ENCODE measurements around the gene KCNA2.

The KCNA2 gene

DNA sequence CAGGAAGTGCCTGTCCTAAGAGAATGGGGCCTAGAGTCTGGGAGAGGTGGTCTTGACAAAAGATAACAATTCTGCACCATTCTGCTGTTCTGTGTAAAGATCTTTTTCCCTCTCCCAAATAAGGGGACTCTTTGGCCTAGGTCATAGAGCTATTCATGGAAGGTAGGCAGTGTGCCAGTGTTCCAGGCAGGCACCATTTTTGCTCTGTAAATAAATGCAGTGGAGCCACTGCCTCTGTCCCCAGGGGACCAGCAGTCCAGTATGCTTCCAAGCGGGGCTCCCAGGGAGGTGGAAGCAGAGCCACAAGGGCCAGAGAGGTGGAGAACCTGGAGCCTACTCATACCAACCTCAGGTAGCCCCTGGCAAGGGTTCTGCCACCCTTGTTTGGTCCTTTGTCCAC, 25.9 kb downstream of the KCNA2 start:
- no peaks in the 10 kb centered on the region for H3K4me1 Mint-ChIP-seq (ENCODE audit: low read depth)
- DNase-seq, result no peak
- H3K27ac Mint-ChIP-seq, result no peak overlapping the region
- H3K9me3 Mint-ChIP-seq, result no peaks in the 10 kb centered on the region
- peaks cover 10% of the 10 kb centered on the region for H3K27me3 Mint-ChIP-seq
- H3K36me3 Mint-ChIP-seq (ENCODE audit: low read depth), result no peaks in the 10 kb centered on the region
- no peak overlapping the region for H3K4me3 Mint-ChIP-seq

- H3K27me3 Mint-ChIP-seq, result peaks cover 10% of the 10 kb centered on the region
- no peak overlapping the region for H3K4me3 Mint-ChIP-seq
- DNase-seq, result no peak
- H3K27ac Mint-ChIP-seq, result no peak overlapping the region
- H3K9me3 Mint-ChIP-seq, result no peaks in the 10 kb centered on the region
- no peaks in the 10 kb centered on the region for H3K36me3 Mint-ChIP-seq (ENCODE audit: low read depth)
- no peaks in the 10 kb centered on the region for H3K4me1 Mint-ChIP-seq (ENCODE audit: low read depth)
These were observed 26.7 kb downstream of the KCNA2 start for GRCh38 chr1:110579460-110579859.

- Mint-ChIP-seq H3K36me3 (ENCODE audit: low read depth) (no peaks in the 10 kb centered on the region), H3K9me3 (no peaks in the 10 kb centered on the region), H3K4me1 (ENCODE audit: low read depth) (no peaks in the 10 kb centered on the region), H3K27ac (no peak overlapping the region), H3K4me3 (no peak overlapping the region), H3K27me3 (peaks cover 10% of the 10 kb centered on the region)
- DNase-seq, result no peak
These were observed 29.7 kb downstream of the KCNA2 start for GRCh38 chr1:110576441-110576840.

DNA sequence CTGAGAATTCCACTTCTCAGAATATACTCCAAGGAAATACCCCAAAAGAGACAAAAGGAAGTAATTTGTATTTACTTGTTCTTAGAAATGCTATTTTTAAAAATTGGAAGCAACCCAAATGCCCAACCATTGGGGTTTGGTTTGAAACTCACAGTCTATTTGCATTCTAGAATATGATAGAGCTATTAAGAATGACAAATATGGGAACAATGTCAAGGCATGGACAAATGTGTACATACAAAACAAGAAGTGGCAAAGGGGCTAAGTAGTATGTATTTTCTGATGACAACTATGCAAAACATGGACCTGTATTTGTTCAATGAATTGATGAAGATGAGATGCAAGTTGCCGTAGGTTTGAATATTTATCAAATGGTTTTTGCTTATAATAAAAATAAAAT, 32.8 kb downstream of the KCNA2 start:
- DNase-seq, result no peak
- peaks cover 17% of the 10 kb centered on the region for H3K27me3 Mint-ChIP-seq
- H3K9me3 Mint-ChIP-seq, result no peaks in the 10 kb centered on the region
- no peaks in the 10 kb centered on the region for H3K36me3 Mint-ChIP-seq (ENCODE audit: low read depth)
- H3K27ac Mint-ChIP-seq, result no peak overlapping the region
- H3K4me1 Mint-ChIP-seq (ENCODE audit: low read depth), result no peaks in the 10 kb centered on the region
- H3K4me3 Mint-ChIP-seq, result no peak overlapping the region

GRCh38 chr1:110572751-110573150, 33.4 kb downstream of the KCNA2 start:
- Mint-ChIP-seq H3K27ac (no peak overlapping the region), H3K4me1 (ENCODE audit: low read depth) (no peaks in the 10 kb centered on the region), H3K4me3 (no peak overlapping the region), H3K9me3 (no peaks in the 10 kb centered on the region), H3K27me3 (peaks cover 19% of the 10 kb centered on the region), H3K36me3 (ENCODE audit: low read depth) (no peaks in the 10 kb centered on the region)
- DNase-seq, result no peak

DNA sequence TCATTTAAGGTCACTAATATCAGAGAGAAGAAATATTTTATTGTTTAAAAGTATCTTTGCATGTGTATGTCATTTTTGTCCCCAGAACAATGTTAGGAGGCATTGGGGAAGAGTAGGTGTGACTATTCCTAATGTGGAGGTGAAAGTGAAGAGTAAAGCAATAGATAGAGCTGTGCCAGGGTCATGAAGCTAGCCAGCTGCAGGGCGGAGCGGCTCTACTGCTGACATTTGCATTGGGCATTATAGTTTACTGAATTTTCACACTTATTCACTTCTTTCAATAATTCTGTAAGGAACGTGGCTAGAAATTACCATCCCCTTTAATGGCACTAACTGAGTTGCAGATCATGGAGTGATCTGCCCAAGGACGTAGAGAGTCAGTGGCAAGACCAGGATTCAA, 35.3 kb downstream of the KCNA2 start:
- Mint-ChIP-seq H3K9me3 (no peaks in the 10 kb centered on the region), H3K4me1 (ENCODE audit: low read depth) (no peaks in the 10 kb centered on the region), H3K36me3 (ENCODE audit: low read depth) (no peaks in the 10 kb centered on the region), H3K27me3 (peaks cover 19% of the 10 kb centered on the region), H3K4me3 (no peak overlapping the region), H3K27ac (no peak overlapping the region)
- no peak for DNase-seq

GRCh38 chr1:110570307-110570706, 35.9 kb downstream of the KCNA2 start:
- Mint-ChIP-seq H3K4me3 (no peak overlapping the region), H3K36me3 (ENCODE audit: low read depth) (no peaks in the 10 kb centered on the region), H3K27me3 (peaks cover 19% of the 10 kb centered on the region), H3K4me1 (ENCODE audit: low read depth) (no peaks in the 10 kb centered on the region), H3K9me3 (no peaks in the 10 kb centered on the region), H3K27ac (no peak overlapping the region)
- no peak for DNase-seq

DNA sequence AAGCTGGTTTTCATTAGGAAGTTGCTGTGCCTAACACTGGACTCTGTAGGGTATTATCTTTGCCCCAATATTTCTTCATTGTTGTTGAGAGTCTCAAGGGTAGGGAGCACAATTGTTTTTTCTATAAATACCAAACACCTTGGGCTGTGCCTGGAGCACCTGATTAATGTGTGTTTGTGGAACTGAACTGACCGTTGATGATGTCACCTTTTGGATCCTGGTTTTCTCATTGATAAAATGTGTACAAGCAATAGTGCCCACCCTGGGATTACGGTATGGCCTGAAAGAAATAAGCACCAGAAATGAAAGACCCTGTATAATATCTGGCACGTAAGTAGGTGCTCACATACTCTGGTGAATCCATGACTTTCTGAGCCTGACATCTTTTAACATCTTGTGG, 39.3 kb downstream of the KCNA2 start:
- Mint-ChIP-seq H3K36me3 (ENCODE audit: low read depth) (no peaks in the 10 kb centered on the region), H3K27me3 (peaks cover 19% of the 10 kb centered on the region), H3K27ac (no peak overlapping the region), H3K4me3 (no peak overlapping the region), H3K4me1 (ENCODE audit: low read depth) (no peaks in the 10 kb centered on the region), H3K9me3 (no peaks in the 10 kb centered on the region)
- no peak for DNase-seq

DNA sequence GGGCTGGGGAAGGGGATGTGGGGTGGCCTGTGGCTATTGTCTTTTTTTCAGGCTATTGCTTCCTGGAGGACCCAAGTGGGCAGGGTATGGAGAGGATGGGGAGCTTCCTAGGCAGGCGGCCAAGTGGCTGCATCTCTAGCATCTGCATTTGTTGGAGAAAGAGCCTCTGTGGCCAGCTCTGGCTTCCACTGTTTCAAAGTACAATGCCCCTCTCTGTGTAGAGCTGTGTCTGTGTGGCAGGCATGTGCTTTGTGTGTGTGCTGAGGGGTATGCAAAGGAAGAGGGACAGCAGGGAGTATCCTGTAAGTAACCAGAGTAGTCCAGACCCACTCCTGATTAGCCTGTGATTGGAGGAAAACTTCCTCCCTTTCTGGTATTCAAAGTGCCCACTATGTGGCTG, 40.6 kb downstream of the KCNA2 start:
- Mint-ChIP-seq H3K36me3 (ENCODE audit: low read depth) (no peaks in the 10 kb centered on the region), H3K9me3 (no peaks in the 10 kb centered on the region), H3K27ac (no peak overlapping the region), H3K4me1 (ENCODE audit: low read depth) (no peaks in the 10 kb centered on the region), H3K4me3 (no peak overlapping the region), H3K27me3 (peaks cover 13% of the 10 kb centered on the region)
- DNase-seq, result no peak

DNA sequence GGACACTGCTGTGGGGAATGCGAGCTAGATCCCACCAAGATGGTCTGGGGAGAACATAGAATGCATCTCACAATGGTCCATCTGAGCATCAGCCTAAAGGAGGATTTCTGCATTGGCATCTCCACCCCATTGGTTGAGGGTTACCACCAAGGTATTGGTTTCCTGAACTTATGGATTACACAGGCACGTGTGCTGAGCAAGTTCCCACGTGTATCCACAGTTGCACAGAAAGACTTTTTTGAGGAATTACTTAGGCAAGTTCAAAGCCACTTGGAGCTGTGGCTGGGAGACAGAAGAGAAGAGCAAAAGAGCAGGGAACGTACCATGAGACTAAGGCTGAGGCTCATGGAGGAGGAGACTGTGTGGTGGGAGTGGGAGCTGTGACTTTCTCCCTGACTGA, 43.1 kb downstream of the KCNA2 start:
- no peak overlapping the region for H3K27ac Mint-ChIP-seq
- H3K27me3 Mint-ChIP-seq, result peaks cover 17% of the 10 kb centered on the region
- no peak overlapping the region for H3K4me3 Mint-ChIP-seq
- no peak for DNase-seq
- no peaks in the 10 kb centered on the region for H3K36me3 Mint-ChIP-seq (ENCODE audit: low read depth)
- no peaks in the 10 kb centered on the region for H3K4me1 Mint-ChIP-seq (ENCODE audit: low read depth)
- no peaks in the 10 kb centered on the region for H3K9me3 Mint-ChIP-seq

GRCh38 chr1:110561596-110561995, 44.6 kb downstream of the KCNA2 start:
- H3K27ac Mint-ChIP-seq, result no peak overlapping the region
- no peak overlapping the region for H3K4me3 Mint-ChIP-seq
- no peaks in the 10 kb centered on the region for H3K4me1 Mint-ChIP-seq (ENCODE audit: low read depth)
- no peaks in the 10 kb centered on the region for H3K9me3 Mint-ChIP-seq
- no peak for DNase-seq
- peaks cover 23% of the 10 kb centered on the region for H3K27me3 Mint-ChIP-seq
- H3K36me3 Mint-ChIP-seq (ENCODE audit: low read depth), result no peaks in the 10 kb centered on the region

DNA sequence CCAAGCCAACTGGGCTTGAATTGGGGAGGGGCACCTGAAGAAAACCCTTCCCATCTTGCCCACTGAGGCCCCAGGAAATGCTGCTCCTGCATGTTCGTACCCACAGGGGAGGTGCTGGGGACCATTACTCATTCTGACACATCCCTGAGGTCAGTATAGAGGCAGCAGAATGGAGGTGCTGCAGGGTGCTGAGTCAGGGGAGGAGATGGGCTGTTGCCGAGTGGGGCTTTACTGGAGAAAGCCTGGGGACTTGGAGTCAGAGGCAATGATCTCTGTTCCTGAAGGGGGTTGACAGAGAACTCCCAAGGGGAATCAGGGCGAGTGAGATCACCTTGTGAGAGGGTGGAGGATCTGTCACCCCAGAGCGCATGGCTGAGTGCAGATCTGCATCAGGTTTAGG, 47.0 kb downstream of the KCNA2 start:
- H3K4me1 Mint-ChIP-seq (ENCODE audit: low read depth), result peaks cover 3% of the 10 kb centered on the region
- no peak overlapping the region for H3K4me3 Mint-ChIP-seq
- H3K9me3 Mint-ChIP-seq, result no peaks in the 10 kb centered on the region
- peaks cover 45% of the 10 kb centered on the region for H3K27me3 Mint-ChIP-seq
- no peak for DNase-seq
- H3K36me3 Mint-ChIP-seq (ENCODE audit: low read depth), result no peaks in the 10 kb centered on the region
- no peak overlapping the region for H3K27ac Mint-ChIP-seq

GRCh38 chr1:110557481-110557880, 48.7 kb downstream of the KCNA2 start:
- Mint-ChIP-seq H3K27ac (no peak overlapping the region), H3K9me3 (no peaks in the 10 kb centered on the region), H3K4me1 (ENCODE audit: low read depth) (peaks cover 3% of the 10 kb centered on the region), H3K36me3 (ENCODE audit: low read depth) (no peaks in the 10 kb centered on the region), H3K4me3 (no peak overlapping the region), H3K27me3 (peaks cover 59% of the 10 kb centered on the region)
- DNase-seq, result no peak

- Mint-ChIP-seq H3K9me3 (no peaks in the 10 kb centered on the region), H3K4me1 (ENCODE audit: low read depth) (peaks cover 3% of the 10 kb centered on the region), H3K4me3 (no peak overlapping the region), H3K27ac (no peak overlapping the region), H3K27me3 (peaks cover 70% of the 10 kb centered on the region), H3K36me3 (ENCODE audit: low read depth) (no peaks in the 10 kb centered on the region)
- no peak for DNase-seq
These were observed 49.7 kb downstream of the KCNA2 start for GRCh38 chr1:110556471-110556807.

- H3K27me3 Mint-ChIP-seq, result peaks cover 73% of the 10 kb centered on the region
- H3K4me3 Mint-ChIP-seq, result no peak overlapping the region
- DNase-seq, result no peak
- no peaks in the 10 kb centered on the region for H3K36me3 Mint-ChIP-seq (ENCODE audit: low read depth)
- H3K27ac Mint-ChIP-seq, result no peak overlapping the region
- peaks cover 3% of the 10 kb centered on the region for H3K4me1 Mint-ChIP-seq (ENCODE audit: low read depth)
- H3K9me3 Mint-ChIP-seq, result no peaks in the 10 kb centered on the region
These were observed 50.2 kb downstream of the KCNA2 start for GRCh38 chr1:110555807-110556470.
